Endodermal cell (in vitro differentiated cells): ENCODE measurements around the gene STK39. TPM values are rescaled to one million over a fixed set of nuclear protein-coding genes. Genes with fewer than 3 reads are reported as not detected.

Source experiments
- DNase-seq: peaks from one replicate; pipeline ENCODE4 v3.0.0-alpha.2; 2017
- H3K27ac ChIP-seq: 2 replicates; pipeline ENCODE4 v1.5.1; 2013; ENCODE audit warnings: mild to moderate bottlenecking, low read depth, low read length, moderate library complexity
- H3K27me3 ChIP-seq: 2 replicates; pipeline ENCODE4 v1.6.1; 2013; ENCODE audit warnings: mild to moderate bottlenecking, low read length, moderate library complexity; ENCODE audit not compliant: insufficient read depth, control insufficient read depth, poor library complexity, severe bottlenecking
- H3K36me3 ChIP-seq: 2 replicates; pipeline ENCODE4 v1.7.0; 2013; ENCODE audit warnings: mild to moderate bottlenecking, low read length, moderate library complexity; ENCODE audit not compliant: control insufficient read depth, insufficient read depth
- H3K4me1 ChIP-seq: one replicate; pipeline ENCODE4 v1.7.0; 2013; ENCODE audit warnings: low read length; ENCODE audit not compliant: control insufficient read depth, insufficient read depth
- H3K4me3 ChIP-seq: 2 replicates; pipeline ENCODE4 v1.5.1; 2013; ENCODE audit warnings: mild to moderate bottlenecking, low read length, moderate library complexity
- H3K9ac ChIP-seq: 2 replicates; pipeline ENCODE4 v1.6.1; 2013; ENCODE audit warnings: mild to moderate bottlenecking, low read length, moderate library complexity; ENCODE audit not compliant: poor library complexity, severe bottlenecking; ENCODE audit errors: extremely low read depth
- H3K9me3 ChIP-seq: 2 replicates; pipeline ENCODE4 v1.6.1; 2013; ENCODE audit warnings: mild to moderate bottlenecking, low read length, moderate library complexity; ENCODE audit not compliant: control insufficient read depth
- H3K27ac Mint-ChIP-seq: 2 replicates; pipeline ENCODE4 v1.8.0; 2020; ENCODE audit warnings: mixed read lengths
- H3K27me3 Mint-ChIP-seq: 2 replicates; pipeline ENCODE4 v1.8.0; 2021; ENCODE audit warnings: mild to moderate bottlenecking, mixed read lengths; ENCODE audit not compliant: insufficient read depth
- H3K36me3 Mint-ChIP-seq: 2 replicates; pipeline ENCODE4 v1.8.0; 2020; ENCODE audit warnings: low read depth, mixed read lengths
- H3K4me1 Mint-ChIP-seq: 2 replicates; pipeline ENCODE4 v1.8.0; 2020; ENCODE audit warnings: mixed read lengths
- H3K4me3 Mint-ChIP-seq: 2 replicates; pipeline ENCODE4 v1.8.0; 2020; ENCODE audit warnings: mild to moderate bottlenecking, moderate library complexity, mixed read lengths
- H3K9me3 Mint-ChIP-seq: 2 replicates; pipeline ENCODE4 v1.8.0; 2020; ENCODE audit warnings: mild to moderate bottlenecking, mixed read lengths
- WGBS, 2 experiments: methylation state at CpG; one replicate each; pipeline versions ENCODE4 v1.1.5 to v1.1.7; 2013; ENCODE audit warnings: missing lambda C conversion rate in 2 of 2, mixed read lengths in 1 of 2; ENCODE audit not compliant: insufficient coverage in 1 of 2, insufficient read length in 1 of 2; 5-methylcytosine and 5-hydroxymethylcytosine counted together
- total RNA-seq, 2 donors: library from RNA; stranded (reverse); fragmentation: NEBNext Ultra II Directional in 1 of 2; extraction: Animal tissue kit (Norgen Biotek cat#: 25700) in 1 of 2; gene quantifications; 2 replicates in 1 of 2; 3 replicates in 1 of 2; pipeline ENCODE4 v1.2.1, GENCODE V29; 2021
- TF ChIP-seq, protein P1 (sequence below): fragments of 200-600 bp; sonication (generic); conservative IDR thresholded peaks from 2 replicates; pipeline ENCODE4 v1.5.0; 2021; ENCODE audit warnings: antibody characterized with exemption, mild to moderate bottlenecking

The STK39 gene
- total RNA-seq, 2 donors from 2014 or later, result 22.3 to 31.5 TPM

DNA sequence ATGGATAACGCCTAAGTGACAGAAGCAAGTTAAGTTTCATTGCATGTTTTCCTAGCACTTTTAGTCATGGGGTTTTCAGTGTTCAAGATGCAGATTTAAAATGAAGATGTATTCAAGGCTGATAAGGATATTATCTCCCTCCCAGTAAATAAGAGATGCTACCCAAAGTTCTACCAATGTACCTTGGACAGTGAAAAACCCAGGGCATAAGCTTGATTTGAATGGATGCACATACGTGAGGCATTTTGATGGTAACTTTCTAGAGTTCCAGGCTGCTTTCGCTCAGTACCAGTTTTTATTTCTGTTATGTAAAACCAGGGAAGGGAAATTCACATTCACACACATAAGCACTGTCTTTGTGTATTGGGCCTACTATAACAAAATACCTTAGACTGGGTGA, 90.3 kb downstream of the STK39 start:
- H3K9me3 Mint-ChIP-seq, result no peaks in the 10 kb centered on the region
- Histone ChIP-seq H3K9ac (no peak overlapping the region), H3K9me3 (no peaks in the 10 kb centered on the region), H3K4me3 (no peak overlapping the region), H3K4me1 (peaks cover 5% of the 10 kb centered on the region), H3K27me3 (no peaks in the 10 kb centered on the region), H3K36me3 (no peaks in the 10 kb centered on the region), H3K27ac (no peak overlapping the region)
- DNase-seq, result no peak
- H3K36me3 Mint-ChIP-seq, result peaks cover 4% of the 10 kb centered on the region
- no peak overlapping the region for H3K4me3 Mint-ChIP-seq
- H3K4me1 Mint-ChIP-seq, result peaks cover 23% of the 10 kb centered on the region
- TF ChIP-seq, protein P1, sequence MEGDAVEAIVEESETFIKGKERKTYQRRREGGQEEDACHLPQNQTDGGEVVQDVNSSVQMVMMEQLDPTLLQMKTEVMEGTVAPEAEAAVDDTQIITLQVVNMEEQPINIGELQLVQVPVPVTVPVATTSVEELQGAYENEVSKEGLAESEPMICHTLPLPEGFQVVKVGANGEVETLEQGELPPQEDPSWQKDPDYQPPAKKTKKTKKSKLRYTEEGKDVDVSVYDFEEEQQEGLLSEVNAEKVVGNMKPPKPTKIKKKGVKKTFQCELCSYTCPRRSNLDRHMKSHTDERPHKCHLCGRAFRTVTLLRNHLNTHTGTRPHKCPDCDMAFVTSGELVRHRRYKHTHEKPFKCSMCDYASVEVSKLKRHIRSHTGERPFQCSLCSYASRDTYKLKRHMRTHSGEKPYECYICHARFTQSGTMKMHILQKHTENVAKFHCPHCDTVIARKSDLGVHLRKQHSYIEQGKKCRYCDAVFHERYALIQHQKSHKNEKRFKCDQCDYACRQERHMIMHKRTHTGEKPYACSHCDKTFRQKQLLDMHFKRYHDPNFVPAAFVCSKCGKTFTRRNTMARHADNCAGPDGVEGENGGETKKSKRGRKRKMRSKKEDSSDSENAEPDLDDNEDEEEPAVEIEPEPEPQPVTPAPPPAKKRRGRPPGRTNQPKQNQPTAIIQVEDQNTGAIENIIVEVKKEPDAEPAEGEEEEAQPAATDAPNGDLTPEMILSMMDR, result no peak
- no peaks in the 10 kb centered on the region for H3K27me3 Mint-ChIP-seq
- no peak overlapping the region for H3K27ac Mint-ChIP-seq
- WGBS, 2 experiments, result 90 to 98% methylated on average over 3 of the region's 3 CpGs

DNA sequence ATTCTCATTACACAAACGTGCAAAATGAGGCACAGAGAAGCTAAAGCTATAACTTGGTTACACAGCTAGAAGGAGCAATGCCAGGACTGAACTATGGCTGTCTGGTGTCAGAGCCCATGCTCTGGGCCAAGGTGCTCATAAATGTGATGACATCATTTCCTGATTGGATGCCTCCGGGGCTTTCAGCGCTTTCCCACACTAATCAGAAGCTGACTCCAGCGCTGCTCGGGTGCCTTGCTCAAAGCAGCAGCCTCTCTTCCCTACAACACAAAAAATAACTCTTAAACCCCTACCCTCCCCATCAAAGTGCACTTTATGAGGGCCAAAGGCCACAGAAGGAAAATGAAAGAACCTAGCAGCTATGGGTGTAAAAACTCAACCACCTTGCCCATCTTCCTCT, 90.7 kb downstream of the STK39 start:
- Histone ChIP-seq H3K9ac (no peak overlapping the region), H3K27ac (no peak overlapping the region), H3K36me3 (no peaks in the 10 kb centered on the region), H3K27me3 (no peaks in the 10 kb centered on the region), H3K4me3 (no peak overlapping the region), H3K9me3 (no peaks in the 10 kb centered on the region), H3K4me1 (peaks cover 5% of the 10 kb centered on the region)
- TF ChIP-seq, protein P1, result no peak
- peaks cover 23% of the 10 kb centered on the region for H3K4me1 Mint-ChIP-seq
- no peak for DNase-seq
- H3K27me3 Mint-ChIP-seq, result no peaks in the 10 kb centered on the region
- H3K9me3 Mint-ChIP-seq, result no peaks in the 10 kb centered on the region
- H3K4me3 Mint-ChIP-seq, result no peak overlapping the region
- no peak overlapping the region for H3K27ac Mint-ChIP-seq
- peaks cover 4% of the 10 kb centered on the region for H3K36me3 Mint-ChIP-seq
- 89 to 93% methylated on average over 4 to 5 of the region's 5 CpGs for WGBS, 2 experiments

DNA sequence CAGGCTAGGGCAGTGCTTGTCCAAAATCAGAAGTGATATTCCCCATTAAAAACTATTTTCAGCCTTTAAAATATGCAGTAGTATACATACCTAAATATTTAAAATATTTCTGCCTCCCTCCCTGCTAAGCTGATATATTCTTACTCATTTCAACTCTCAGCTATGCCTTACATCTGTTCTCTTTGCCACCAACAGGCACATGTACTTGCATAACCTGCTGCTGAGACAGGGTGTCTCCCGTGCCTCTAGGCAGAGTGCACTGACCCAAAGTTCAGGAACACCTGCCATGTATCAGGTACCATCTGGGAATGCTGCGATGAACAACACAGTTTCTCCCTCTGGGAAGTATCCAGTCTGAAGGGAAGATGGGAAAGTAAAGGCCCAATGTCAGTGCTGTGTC, 91.7 kb downstream of the STK39 start:
- Mint-ChIP-seq H3K4me3 (no peak overlapping the region), H3K27ac (no peak overlapping the region)

More for the DNA sequence above, 91.7 kb downstream of the STK39 start:
- peaks cover 5% of the 10 kb centered on the region for H3K4me1 ChIP-seq
- H3K36me3 ChIP-seq, result no peaks in the 10 kb centered on the region
- 92 to 94% methylated on average over 2 of the region's 2 CpGs for WGBS, 2 experiments
- Mint-ChIP-seq H3K4me1 (peaks cover 20% of the 10 kb centered on the region), H3K27me3 (no peaks in the 10 kb centered on the region), H3K36me3 (peaks cover 4% of the 10 kb centered on the region), H3K9me3 (no peaks in the 10 kb centered on the region)
- H3K27ac ChIP-seq, result no peak overlapping the region
- H3K27me3 ChIP-seq, result no peaks in the 10 kb centered on the region
- peak overlapping the region; percentile 12 for H3K4me3 ChIP-seq
- H3K9ac ChIP-seq, result no peak overlapping the region
- no peak for DNase-seq
- no peaks in the 10 kb centered on the region for H3K9me3 ChIP-seq
- TF ChIP-seq, protein P1, result no peak
